Body of pancreas (tissue), 4 donors: Measurements from ENCODE around the gene ALG11. TPM values are rescaled to one million over a fixed set of nuclear protein-coding genes. Genes with fewer than 3 reads are reported as not detected.

Experiments
- ATAC-seq: fragments of 150-250 bp; one replicate; pipeline ENCODE4 v1.9.1; 2016
- DNase-seq, 4 donors: peaks; one replicate each; pipeline ENCODE4 v3.0.0-alpha.2; 2019
- H3K27ac ChIP-seq, 4 donors: fragments of 200-600 bp; sonication (generic); 1 replicate in 3 of 4; 2 replicates in 1 of 4; pipeline versions ENCODE4 v1.5.1 to v1.6.1; 2016 to 2019; ENCODE audit warnings: mild to moderate bottlenecking in 1 of 4, mixed read lengths in 1 of 4, moderate library complexity in 1 of 4
- H3K27me3 ChIP-seq, 2 donors: fragments of 200-600 bp; sonication (generic); one replicate each; pipeline ENCODE4 v1.6.0; 2016; ENCODE audit warnings: mild to moderate bottlenecking in 1 of 2
- H3K36me3 ChIP-seq, 2 donors: fragments of 200-600 bp; sonication (generic); replicated peaks in 1 of 2; 2 replicates each; pipeline ENCODE4 v1.5.1; 2016; ENCODE audit warnings: low read depth in 2 of 2; ENCODE audit not compliant: insufficient read depth in 1 of 2
- H3K4me1 ChIP-seq: fragments of 200-600 bp; sonication (generic); one replicate; pipeline ENCODE4 v1.6.0; 2016
- H3K4me3 ChIP-seq, 2 donors: fragments of 200-600 bp; sonication (generic); 1 replicate in 1 of 2; 2 replicates in 1 of 2; pipeline ENCODE4 v1.5.1; 2016 to 2019
- H3K9me3 ChIP-seq, 3 donors: fragments of 200-600 bp; sonication (generic); 1 replicate in 2 of 3; 2 replicates in 1 of 3; pipeline ENCODE4 v1.5.1; 2016
- POLR2A ChIP-seq, 3 donors: fragments of 450-650 bp; IDR thresholded peaks; one replicate each; pipeline ENCODE4 v1.6.1; 2016; ENCODE audit warnings: antibody characterized with exemption in 3 of 3, mild to moderate bottlenecking in 2 of 3
- WGBS, 2 donors: methylation state at CpG; one replicate each; pipeline ENCODE4 v1.1.5; 2017; 5-methylcytosine and 5-hydroxymethylcytosine counted together
- intact Hi-C: fragments of 100-400 bp; cut with DNase I; formaldehyde crosslinking; loops from one replicate; pipeline ENCODE4 v1.15.1; 2023
- total RNA-seq, 2 donors: library from RNA; depleted of rRNA; stranded (reverse); fragments of >200 nt; gene quantifications; one replicate each; pipeline ENCODE4 v1.1.0, GENCODE V29; 2016
- TF ChIP-seq, protein P1 (sequence below), 7 experiments: fragments of 450-650 bp in 4 of 7; fragments of 200-600 bp in 3 of 7; sonication (generic) in 3 of 7; IDR thresholded peaks; one replicate each; pipeline ENCODE4 v1.5.1; 2016 to 2019; ENCODE audit warnings: antibody characterized with exemption in 7 of 7

Gene ALG11
- total RNA-seq, 2 donors from 2014 or later: 9.2 to 16.1 TPM

DNA sequence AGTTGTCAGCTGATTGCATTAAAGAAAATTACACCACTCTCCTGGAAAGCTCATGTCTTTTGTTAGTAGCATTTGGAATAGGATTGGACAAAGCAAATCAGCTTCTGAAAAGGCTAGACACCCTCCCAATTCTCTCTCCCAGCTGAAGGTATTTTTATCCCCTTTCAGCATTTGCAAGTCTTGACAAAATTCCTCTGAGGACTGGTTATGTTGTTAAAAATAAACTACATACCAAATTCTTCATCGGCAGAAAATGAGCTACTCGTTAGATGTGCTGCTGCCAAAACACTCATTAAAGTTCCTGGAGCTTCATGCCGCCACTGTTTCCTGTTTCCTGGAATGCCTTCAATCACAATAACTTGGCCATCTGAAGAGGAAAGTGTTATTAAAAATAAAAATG is 49.4 kb downstream of the ALG11 start:
- no peak overlapping the region for H3K4me3 ChIP-seq
- ATAC-seq: peak; percentile 52
- intact Hi-C loops: no loop called here
- H3K27me3 ChIP-seq: no peaks in the 10 kb centered on the region
- no peaks in the 10 kb centered on the region for H3K4me1 ChIP-seq
- no peaks in the 10 kb centered on the region for H3K9me3 ChIP-seq
- peak overlapping the region in 2 of 4 donors; percentile 0 to 52 for H3K27ac ChIP-seq
- 33 to 49% methylated on average over 3 of the region's 3 CpGs for WGBS, 2 donors
- TF ChIP-seq POLR2A (IDR thresholded peaks at IDR 0.05): no peak
- TF ChIP-seq, protein P1, sequence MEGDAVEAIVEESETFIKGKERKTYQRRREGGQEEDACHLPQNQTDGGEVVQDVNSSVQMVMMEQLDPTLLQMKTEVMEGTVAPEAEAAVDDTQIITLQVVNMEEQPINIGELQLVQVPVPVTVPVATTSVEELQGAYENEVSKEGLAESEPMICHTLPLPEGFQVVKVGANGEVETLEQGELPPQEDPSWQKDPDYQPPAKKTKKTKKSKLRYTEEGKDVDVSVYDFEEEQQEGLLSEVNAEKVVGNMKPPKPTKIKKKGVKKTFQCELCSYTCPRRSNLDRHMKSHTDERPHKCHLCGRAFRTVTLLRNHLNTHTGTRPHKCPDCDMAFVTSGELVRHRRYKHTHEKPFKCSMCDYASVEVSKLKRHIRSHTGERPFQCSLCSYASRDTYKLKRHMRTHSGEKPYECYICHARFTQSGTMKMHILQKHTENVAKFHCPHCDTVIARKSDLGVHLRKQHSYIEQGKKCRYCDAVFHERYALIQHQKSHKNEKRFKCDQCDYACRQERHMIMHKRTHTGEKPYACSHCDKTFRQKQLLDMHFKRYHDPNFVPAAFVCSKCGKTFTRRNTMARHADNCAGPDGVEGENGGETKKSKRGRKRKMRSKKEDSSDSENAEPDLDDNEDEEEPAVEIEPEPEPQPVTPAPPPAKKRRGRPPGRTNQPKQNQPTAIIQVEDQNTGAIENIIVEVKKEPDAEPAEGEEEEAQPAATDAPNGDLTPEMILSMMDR (IDR thresholded peaks at IDR 0.05): no peak
- H3K36me3 ChIP-seq: no peaks in the 10 kb centered on the region
- DNase-seq: peak in 1 of 4 donors; percentile 3

DNA sequence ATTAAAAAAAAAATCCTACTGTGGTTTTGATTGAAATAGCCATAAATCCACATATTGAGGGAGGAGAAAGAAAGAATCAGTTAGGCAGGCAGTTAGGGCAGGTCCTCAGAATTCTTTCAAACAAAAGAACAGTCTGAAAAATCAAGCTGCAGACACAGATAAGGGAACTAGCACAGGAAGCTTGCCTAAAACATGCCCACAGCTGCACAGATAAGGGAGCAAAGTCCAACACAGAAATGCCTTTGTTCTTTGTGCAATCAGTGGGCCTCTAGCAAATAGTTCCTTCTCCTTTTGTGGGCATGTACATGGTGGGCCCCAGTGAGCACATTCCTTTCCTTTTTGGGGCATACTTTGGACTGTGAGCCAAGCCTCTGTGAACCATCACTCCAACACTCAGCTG is 55.0 kb downstream of the ALG11 start:
- ATAC-seq: no peak
- no peaks in the 10 kb centered on the region for H3K36me3 ChIP-seq
- no peak overlapping the region for H3K4me3 ChIP-seq
- peaks cover 0 to 21% (median 0%) of the 10 kb centered on the region in 3 donors for H3K9me3 ChIP-seq
- no peak overlapping the region for H3K27ac ChIP-seq
- intact Hi-C loops: no loop called here
- TF ChIP-seq POLR2A (IDR thresholded peaks at IDR 0.05): no peak
- TF ChIP-seq, protein P1 (IDR thresholded peaks at IDR 0.05): no peak
- no peaks in the 10 kb centered on the region for H3K27me3 ChIP-seq
- DNase-seq: no peak
- H3K4me1 ChIP-seq: no peaks in the 10 kb centered on the region

DNA sequence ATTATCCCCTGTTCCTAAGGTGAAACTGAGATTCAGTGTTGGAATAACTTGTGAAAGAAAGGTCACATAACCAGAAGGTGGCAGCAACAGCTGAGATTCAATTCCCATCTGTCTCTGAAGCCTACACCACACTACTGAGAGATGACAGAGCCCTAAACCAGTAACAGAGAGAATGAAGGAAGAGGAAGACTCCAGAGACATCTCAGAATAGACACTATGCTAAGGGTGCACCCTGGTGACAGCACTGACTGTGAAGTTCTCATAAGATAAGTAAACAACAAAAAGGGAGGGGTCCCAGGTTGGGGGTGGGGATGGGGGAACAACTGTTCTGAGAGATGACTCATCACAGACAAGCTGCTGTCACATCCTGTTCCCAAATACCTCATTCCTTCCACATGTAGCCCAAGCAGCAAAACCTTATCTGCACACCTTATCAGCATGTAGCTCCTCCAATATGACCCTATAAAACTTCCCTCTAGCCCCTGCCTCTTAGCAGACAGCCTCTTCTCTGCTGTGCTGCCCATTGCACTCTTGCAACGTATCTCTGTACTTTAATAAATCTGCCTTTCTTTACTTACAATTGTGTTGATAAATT is 58.8 kb downstream of the ALG11 start:
- Histone ChIP-seq H3K27ac (no peak overlapping the region), H3K27me3 (no peaks in the 10 kb centered on the region), H3K9me3 (peaks cover 0 to 29% (median 0%) of the 10 kb centered on the region in 3 donors), H3K4me1 (no peaks in the 10 kb centered on the region), H3K36me3 (no peaks in the 10 kb centered on the region), H3K4me3 (no peak overlapping the region)
- DNase-seq (no peak), ATAC-seq (no peak)
- TF ChIP-seq POLR2A (IDR thresholded peaks at IDR 0.05): no peak
- TF ChIP-seq, protein P1 (IDR thresholded peaks at IDR 0.05): no peak
- 92 to 95% methylated on average over 1 of the region's 1 CpG for WGBS, 2 donors
- intact Hi-C loops: no loop called here

Other genes starting within 250 kb of the ALG11 start
- 10 to 100 TPM in 1 of 2 donors, 1 to 10 TPM in 1; 4.0 to 38.7 TPM for gene DHRS12, start 208.2 kb upstream of the ALG11 start, total RNA-seq
- not detected for gene TMEM272, start 167.2 kb upstream of the ALG11 start, total RNA-seq
- gene CCDC70, start 150.4 kb upstream of the ALG11 start, total RNA-seq: not detected
- 1 to 10 TPM; 5.7 to 6.9 TPM for gene ATP7B, start 948 bp upstream of the ALG11 start, total RNA-seq
- 1 to 10 TPM; 9.6 to 9.9 TPM for gene UTP14C, start 12.3 kb downstream of the ALG11 start, total RNA-seq
- under 1 TPM; 0.33 to 0.78 TPM for gene NEK5, start 116.7 kb downstream of the ALG11 start, total RNA-seq
- 10 to 100 TPM; 19.7 to 25.4 TPM for gene NEK3, start 147.2 kb downstream of the ALG11 start, total RNA-seq